IMR-90 (cell line): Measurements from ENCODE around the gene PUM2. TPM values are rescaled to one million over a fixed set of nuclear protein-coding genes. Genes with fewer than 3 reads are reported as not detected.
A peak's percentile ranks its signal among the peaks of the same experiment; 100 is the strongest.

Source experiments
- ATAC-seq: fragments of 200-7000 bp; cut with Tn5 transposase; 2 replicates; pipeline ENCODE4 v1.9.1; 2020; ENCODE audit warnings: low read depth, mild to moderate bottlenecking, moderate library complexity
- BruUV-seq: library from RNA; stranded (reverse); fragments of 400-500 nt; replicated peaks from 2 replicates; lab custom pipeline; 2021; lab: Mats Ljungman, UMichigan
- CTCF ChIA-PET: fragments of 300-600 bp; formaldehyde crosslinking; extraction: SDS; loops from one replicate; lab custom pipeline; 2021; ENCODE audit warnings: antibody characterized with exemption; lab: Yijun Ruan, JAX
- POLR2A ChIA-PET: fragments of 300-600 bp; sonication (Branson Sonifier 250); formaldehyde crosslinking; loops from one replicate; lab custom pipeline; 2022; ENCODE audit warnings: antibody characterized with exemption; ENCODE audit not compliant: unreplicated experiment; lab: Charles Lee
- DNase-seq: peaks from one replicate; pipeline ENCODE4 v3.0.0; 2013
- H2AFZ ChIP-seq: replicated peaks from 2 replicates; pipeline ENCODE3; 2013; ENCODE audit warnings: low read length, mild to moderate bottlenecking; ENCODE audit not compliant: poor library complexity
- H2AK5ac ChIP-seq: 2 replicates; pipeline ENCODE4 v1.6.1; 2013; ENCODE audit warnings: low read depth, low read length, inconsistent platforms
- H2AK9ac ChIP-seq: replicated peaks from 2 replicates; pipeline ENCODE3; 2013; ENCODE audit warnings: mild to moderate bottlenecking, low read depth, low read length, moderate library complexity; ENCODE audit not compliant: poor library complexity
- H2BK120ac ChIP-seq: 2 replicates; pipeline ENCODE4 v1.6.1; 2013; ENCODE audit warnings: low read depth, low read length, inconsistent platforms
- H2BK15ac ChIP-seq: 3 replicates; pipeline ENCODE4 v1.6.1; 2013; ENCODE audit warnings: low read depth, low read length, inconsistent platforms
- H2BK20ac ChIP-seq: 2 replicates; pipeline ENCODE4 v1.6.1; 2013; ENCODE audit warnings: low read depth, mild to moderate bottlenecking, inconsistent platforms, low read length, moderate library complexity
- H2BK5ac ChIP-seq: 2 replicates; pipeline ENCODE4 v1.6.1; 2013; ENCODE audit warnings: mild to moderate bottlenecking, low read depth, low read length, inconsistent platforms; ENCODE audit not compliant: poor library complexity, severe bottlenecking
- H3K14ac ChIP-seq: replicated peaks from 2 replicates; pipeline ENCODE4 v1.6.1; 2013; ENCODE audit warnings: low read depth, low read length, inconsistent platforms
- H3K18ac ChIP-seq: 2 replicates; pipeline ENCODE4 v1.6.1; 2013; ENCODE audit warnings: low read depth, low read length, control low read depth
- H3K23ac ChIP-seq: 2 replicates; pipeline ENCODE4 v1.6.1; 2013; ENCODE audit warnings: low read depth, low read length, inconsistent platforms
- H3K27ac ChIP-seq: 2 replicates; pipeline ENCODE4 v1.5.1; 2013; ENCODE audit warnings: mild to moderate bottlenecking, control low read depth, low read length; ENCODE audit not compliant: insufficient read depth
- H3K27me3 ChIP-seq: 2 replicates; pipeline ENCODE4 v1.6.1; 2013; ENCODE audit warnings: low read length; ENCODE audit not compliant: control insufficient read depth, insufficient read depth
- H3K36me3 ChIP-seq: 2 replicates; pipeline ENCODE4 v1.6.1; 2013; ENCODE audit warnings: low read length, mixed read lengths; ENCODE audit not compliant: control insufficient read depth, insufficient read depth
- H3K4ac ChIP-seq: 2 replicates; pipeline ENCODE4 v1.6.1; 2013; ENCODE audit warnings: low read depth, low read length, inconsistent platforms
- H3K4me1 ChIP-seq: 2 replicates; pipeline ENCODE4 v1.6.1; 2013; ENCODE audit warnings: low read length, mixed read lengths; ENCODE audit not compliant: control insufficient read depth, insufficient read depth
- H3K4me2 ChIP-seq: 2 replicates; pipeline ENCODE4 v1.6.1; 2013; ENCODE audit warnings: low read depth, mild to moderate bottlenecking, control low read depth, low read length, moderate library complexity
- H3K4me3 ChIP-seq: 2 replicates; pipeline ENCODE4 v1.5.1; 2013; ENCODE audit warnings: low read depth, mild to moderate bottlenecking, control low read depth, low read length, moderate library complexity; ENCODE audit not compliant: insufficient read depth
- H3K56ac ChIP-seq: 2 replicates; pipeline ENCODE4 v1.6.1; 2013; ENCODE audit warnings: low read length, inconsistent platforms; ENCODE audit not compliant: insufficient read depth; ENCODE audit errors: extremely low read depth
- H3K79me1 ChIP-seq, 2 experiments: 2 replicates each; pipeline ENCODE4 v1.6.1; 2013; ENCODE audit warnings: low read length in 2 of 2, inconsistent platforms in 1 of 2, low read depth in 1 of 2
- H3K9ac ChIP-seq: 2 replicates; pipeline ENCODE4 v1.6.1; 2013; ENCODE audit warnings: low read depth, low read length, control low read depth
- H3K9me1 ChIP-seq: 2 replicates; pipeline ENCODE4 v1.6.1; 2013; ENCODE audit warnings: low read length, inconsistent platforms; ENCODE audit not compliant: insufficient read depth
- H3K9me3 ChIP-seq: 2 replicates; pipeline ENCODE4 v1.6.1; 2013; ENCODE audit warnings: low read length; ENCODE audit not compliant: control insufficient read depth, insufficient read depth
- H4K20me1 ChIP-seq: 2 replicates; pipeline ENCODE4 v1.6.1; 2013; ENCODE audit warnings: low read length, inconsistent platforms; ENCODE audit not compliant: insufficient read depth
- H4K5ac ChIP-seq: 2 replicates; pipeline ENCODE4 v1.6.1; 2013; ENCODE audit warnings: mild to moderate bottlenecking, low read depth, low read length, control low read depth
- H4K8ac ChIP-seq, 2 experiments: 2 replicates each; pipeline ENCODE4 v1.6.1; 2013; ENCODE audit warnings: low read depth in 2 of 2, low read length in 2 of 2, control low read depth in 1 of 2, inconsistent platforms in 1 of 2
- H4K91ac ChIP-seq: 2 replicates; pipeline ENCODE4 v1.6.1; 2013; ENCODE audit warnings: low read depth, low read length, inconsistent platforms; ENCODE audit not compliant: insufficient read depth
- CTCF ChIP-seq: conservative IDR thresholded peaks from 2 replicates; pipeline ENCODE4 v1.5.1; 2012; ENCODE audit warnings: mild to moderate bottlenecking, low read depth, low read length, improper control_type of control experiment
- RAD21 ChIP-seq: IDR thresholded peaks from 2 replicates; pipeline ENCODE4 v1.6.1; 2012; ENCODE audit warnings: low read length, improper control_type of control experiment
- RCOR1 ChIP-seq: IDR thresholded peaks from 2 replicates; pipeline ENCODE4 v1.6.1; 2012; ENCODE audit warnings: mild to moderate bottlenecking, low read length, improper control_type of control experiment; ENCODE audit not compliant: insufficient replicate concordance
- SMC3 ChIP-seq: fragments of 150-350 bp; IDR thresholded peaks from 2 replicates; pipeline ENCODE4 v1.6.1; 2016; ENCODE audit warnings: low read depth, mild to moderate bottlenecking, antibody characterized with exemption, low read length, moderate library complexity
- WGBS, 2 experiments: methylation state at CpG; one replicate each; pipeline versions ENCODE4 v1.1.5 to v1.1.7; 2013; ENCODE audit warnings: missing lambda C conversion rate in 2 of 2; ENCODE audit not compliant: insufficient read length in 1 of 2; ENCODE audit errors: extremely low coverage in 2 of 2; 5-methylcytosine and 5-hydroxymethylcytosine counted together
- dilution Hi-C: fragments of 300-500 bp; cut with HindIII; formaldehyde crosslinking; loops from one replicate; pipeline ENCODE4 v1.14.3; 2018; ENCODE audit warnings: low sequenced_read_pairs; ENCODE audit not compliant: unreplicated experiment
- in situ Hi-C: fragments of 300-500 bp; cut with MboI; formaldehyde crosslinking; loops from 3 replicates; pipeline ENCODE4 v1.14.3; 2019; ENCODE audit warnings: low sequenced_read_pairs, inconsistent platforms, mixed read lengths
- intact Hi-C: fragments of 100-400 bp; cut with micrococcal nuclease; formaldehyde crosslinking; loops from 2 replicates; pipeline ENCODE4 v1.10.0; 2022
- polyA plus RNA-seq, 3 experiments: library from polyadenylated mRNA; depleted of rRNA; stranded (reverse); fragments of >200 nt; gene quantifications; 2 replicates each; pipeline ENCODE4 v1.2.3, GENCODE V29; 2012; ENCODE audit warnings: low replicate concordance in 1 of 3
- total RNA-seq: library from RNA; depleted of rRNA; stranded (reverse); fragments of >200 nt; gene quantifications from 2 replicates; pipeline ENCODE4 v1.2.3, GENCODE V29; 2012

PUM2 gene
- total and polyA plus RNA-seq, 2 of the 4 experiments (the other 2 are of a cell fraction): 18.8 to 38.4 TPM

DNA sequence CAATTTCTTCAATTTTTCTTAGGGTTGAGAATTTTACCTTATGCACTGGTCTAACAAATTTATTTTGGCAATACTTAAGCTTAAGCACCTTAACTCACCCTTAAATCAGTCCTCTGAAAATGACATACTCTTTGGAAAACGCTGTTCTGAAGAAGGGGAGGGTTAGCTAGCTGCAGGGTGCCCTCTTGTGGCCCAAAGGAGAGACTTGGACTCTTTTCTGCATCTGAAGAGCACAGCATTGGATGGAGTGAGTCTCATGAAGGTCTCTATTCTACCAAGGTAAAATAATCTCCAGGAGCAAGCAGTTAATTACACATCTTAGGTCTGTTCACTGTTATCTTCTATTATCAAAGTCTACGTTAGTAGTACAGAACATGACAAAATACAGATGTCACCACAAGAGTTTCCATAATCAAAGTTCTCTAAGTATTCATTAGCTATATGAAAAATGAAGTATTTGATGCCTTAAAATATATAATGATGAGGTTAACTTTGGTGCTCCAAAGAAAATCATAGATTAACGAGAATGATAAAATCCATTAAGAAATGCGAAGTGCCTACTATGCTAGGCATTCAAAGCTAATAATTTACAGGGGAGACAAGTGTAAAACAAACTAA is 24.4 kb downstream of the PUM2 start:
- H2AK5ac ChIP-seq: no peak overlapping the region
- H2BK20ac ChIP-seq: no peak overlapping the region
- peaks cover 9% of the 10 kb centered on the region for H3K36me3 ChIP-seq
- no peak overlapping the region for H2AFZ ChIP-seq
- no peak overlapping the region for H3K9ac ChIP-seq
- peak; percentile 93 for ATAC-seq
- no peak overlapping the region for H4K5ac ChIP-seq
- H3K9me1 ChIP-seq: peaks cover 3% of the 10 kb centered on the region; the same call in 1 of the 2 replicates
- no peak overlapping the region for H3K18ac ChIP-seq
- no peaks in the 10 kb centered on the region for H3K9me3 ChIP-seq
- no peak overlapping the region for H3K4me2 ChIP-seq
- dilution Hi-C loops (no loop called here), intact Hi-C loops (loop anchor here (1.0 to 2.0 kb wide), 3 partner anchors 17 to 317 kb away; partner anchors contain the start of gene PUM2), in situ Hi-C loops (no loop called here)
- no peak overlapping the region for H2BK120ac ChIP-seq
- H2BK15ac ChIP-seq: no peak overlapping the region
- no peak overlapping the region for H2AK9ac ChIP-seq
- DNase-seq: peak; percentile 68
- H4K8ac ChIP-seq: no peak overlapping the region
- H2BK5ac ChIP-seq: no peak overlapping the region
- H3K4ac ChIP-seq: no peak overlapping the region
- H3K27ac ChIP-seq: no peak overlapping the region
- peaks cover 2% of the 10 kb centered on the region; the same call in 1 of the 2 replicates for H3K4me1 ChIP-seq
- no peak overlapping the region for H3K4me3 ChIP-seq
- no peaks in the 10 kb centered on the region for H3K27me3 ChIP-seq
- ChIA-PET POLR2A (no interaction called here), CTCF (interaction anchor here (0.6 to 2.4 kb wide), 17 partner anchors 9 to 311 kb away, joined by 3 to 15 read pairs (median 5); no protein-coding TSS in a partner anchor)
- no CpG with 5 or more reads among the region's 4 CpGs for WGBS, 2 experiments
- H3K23ac ChIP-seq: no peak overlapping the region
- H4K20me1 ChIP-seq: peaks cover 68% of the 10 kb centered on the region
- no peak overlapping the region for H3K14ac ChIP-seq
- BruUV-seq: no TSS peak
- peaks cover 15 to 70% of the 10 kb centered on the region in 2 experiments; a peak in 3 of 4 replicates for H3K79me1 ChIP-seq
- H3K56ac ChIP-seq: no peak overlapping the region
- H4K91ac ChIP-seq: no peak overlapping the region
- TF ChIP-seq SMC3 (peak; percentile 70), RCOR1 (no peak), RAD21 (peak; percentile 72), CTCF (peak; percentile 75)
